Anterior cingulate cortex (tissue), 58 donors: ENCODE measurements around the gene ITGAL.

ENCODE experiments used
- DNase-seq, 58 donors: peaks; one replicate each; lab custom pipeline; 2025; lab: John Stamatoyannopoulos, UW

ITGAL gene

GRCh38 chr16:30561089-30561816 lies 88.7 kb downstream of the ITGAL start:
- DNase-seq, result peak in 7 of 58 donors; percentile 3 to 9 (median 6)

GRCh38 chr16:30562021-30562420 lies 89.5 kb downstream of the ITGAL start:
- DNase-seq, result no peak

- DNase-seq, result no peak
Measured at GRCh38 chr16:30565526-30565925, 93.0 kb downstream of the ITGAL start.

- no peak for DNase-seq
Measured at GRCh38 chr16:30565984-30566383, 93.4 kb downstream of the ITGAL start.

- no peak for DNase-seq
Measured at GRCh38 chr16:30566531-30566930, 94.0 kb downstream of the ITGAL start.

GRCh38 chr16:30567160-30567990 lies 94.8 kb downstream of the ITGAL start:
- peak in 1 of 58 donors; percentile 17 for DNase-seq

GRCh38 chr16:30567991-30568638 lies 95.6 kb downstream of the ITGAL start:
- no peak for DNase-seq

GRCh38 chr16:30569281-30569680 lies 96.7 kb downstream of the ITGAL start:
- no peak for DNase-seq

GRCh38 chr16:30569746-30570635 lies 97.4 kb downstream of the ITGAL start:
- DNase-seq, result no peak

GRCh38 chr16:30570636-30571444 lies 98.3 kb downstream of the ITGAL start:
- DNase-seq, result peak in 17 of 58 donors; percentile 13 to 69 (median 47)

- peak; percentile 75 to 98 (median 92) for DNase-seq
Measured at GRCh38 chr16:30571445-30572322, 99.1 kb downstream of the ITGAL start, which contains the start of gene ZNF688. Gene ZNF688, minus strand, starts transcription at chr16:30571714. Its CDS starts 85 bp downstream, at chr16:30571629.
